ENCODE results near the gene MT1A.

DNA sequence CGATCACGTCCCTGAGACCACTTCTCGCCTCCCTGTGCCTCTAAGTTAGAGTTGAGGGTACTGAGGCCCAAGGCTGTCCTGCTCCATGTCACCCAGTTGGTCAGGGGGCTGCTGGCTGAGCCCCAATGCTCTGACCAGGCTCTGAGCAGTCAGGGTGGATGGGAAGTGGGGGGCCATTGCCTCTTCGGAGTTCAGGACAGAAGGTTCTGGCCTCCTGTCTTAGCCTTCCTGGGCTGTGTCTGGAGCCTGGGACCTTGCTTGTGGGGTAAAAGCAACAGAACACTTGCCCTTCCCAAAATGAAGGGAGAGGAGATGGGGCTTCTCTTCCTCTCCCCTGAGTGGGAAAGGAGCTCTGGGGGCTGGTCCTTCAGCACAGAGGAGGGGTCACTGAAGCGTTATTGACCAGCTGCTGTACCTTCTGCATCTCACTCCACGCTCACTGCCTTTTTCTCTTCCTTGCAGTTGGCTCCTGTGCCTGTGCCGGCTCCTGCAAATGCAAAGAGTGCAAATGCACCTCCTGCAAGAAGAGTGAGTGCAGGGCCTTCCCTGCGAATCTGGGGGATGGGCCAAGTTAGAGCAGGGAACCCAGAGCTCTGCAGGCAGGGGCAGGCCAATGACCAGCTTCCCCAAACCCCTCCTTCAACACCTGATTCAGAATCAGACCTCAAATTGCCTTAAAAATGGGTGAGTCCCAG, 44.4 kb downstream of the MT1A start:
- TF ChIP-seq, protein P1, sequence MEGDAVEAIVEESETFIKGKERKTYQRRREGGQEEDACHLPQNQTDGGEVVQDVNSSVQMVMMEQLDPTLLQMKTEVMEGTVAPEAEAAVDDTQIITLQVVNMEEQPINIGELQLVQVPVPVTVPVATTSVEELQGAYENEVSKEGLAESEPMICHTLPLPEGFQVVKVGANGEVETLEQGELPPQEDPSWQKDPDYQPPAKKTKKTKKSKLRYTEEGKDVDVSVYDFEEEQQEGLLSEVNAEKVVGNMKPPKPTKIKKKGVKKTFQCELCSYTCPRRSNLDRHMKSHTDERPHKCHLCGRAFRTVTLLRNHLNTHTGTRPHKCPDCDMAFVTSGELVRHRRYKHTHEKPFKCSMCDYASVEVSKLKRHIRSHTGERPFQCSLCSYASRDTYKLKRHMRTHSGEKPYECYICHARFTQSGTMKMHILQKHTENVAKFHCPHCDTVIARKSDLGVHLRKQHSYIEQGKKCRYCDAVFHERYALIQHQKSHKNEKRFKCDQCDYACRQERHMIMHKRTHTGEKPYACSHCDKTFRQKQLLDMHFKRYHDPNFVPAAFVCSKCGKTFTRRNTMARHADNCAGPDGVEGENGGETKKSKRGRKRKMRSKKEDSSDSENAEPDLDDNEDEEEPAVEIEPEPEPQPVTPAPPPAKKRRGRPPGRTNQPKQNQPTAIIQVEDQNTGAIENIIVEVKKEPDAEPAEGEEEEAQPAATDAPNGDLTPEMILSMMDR (conservative IDR thresholded peaks at IDR 0.05 in 1 of 2, IDR thresholded peaks at IDR 0.05 in 1 of 2; ENCODE audit: extremely low read depth in 1 of 2, insufficient read depth in 1 of 2, low read depth in 1 of 2, low read length in 2 of 2) = no peak
- no peak for TF ChIP-seq EZH2 (IDR thresholded peaks at IDR 0.05; ENCODE audit: borderline replicate concordance, low read length)

All from mammary epithelial cell (primary cell).